Heart right ventricle (tissue), 16 donors: ENCODE results near the gene PRR5. TPM values are rescaled to one million over a fixed set of nuclear protein-coding genes. Genes with fewer than 3 reads are reported as not detected.
"Not testable (repeated sequence)": the region's sequence is repeated elsewhere in the genome, so short reads cannot be mapped to it uniquely, and the experiment has no call there.

Experiments used
- ATAC-seq, 8 donors: fragments of 200-7000 bp; cut with Tn5 transposase; one replicate each; pipeline ENCODE4 v1.9.1; 2020; ENCODE audit warnings: mild to moderate bottlenecking in 8 of 8, moderate library complexity in 8 of 8, moderate number of reproducible peaks in 1 of 8
- DNase-seq, 2 donors: peaks; one replicate each; pipeline ENCODE4 v3.0.0-alpha.2; 2020
- H3K27ac ChIP-seq, 10 donors: fragments of 200-600 bp; sonication (generic) in 2 of 10; one replicate each; pipeline versions ENCODE4 v1.5.0 to v1.8.0; 2020 to 2022; ENCODE audit warnings: mild to moderate bottlenecking in 3 of 10
- H3K27me3 ChIP-seq, 7 donors: fragments of 200-600 bp; one replicate each; pipeline ENCODE4 v1.8.0; 2021 to 2022; ENCODE audit warnings: mild to moderate bottlenecking in 2 of 7
- H3K36me3 ChIP-seq, 9 donors: fragments of 200-600 bp; sonication (generic) in 1 of 9; one replicate each; pipeline versions ENCODE4 v1.5.0 to v1.8.0; 2020 to 2022; ENCODE audit warnings: mild to moderate bottlenecking in 2 of 9
- H3K4me1 ChIP-seq, 9 donors: fragments of 200-600 bp; sonication (generic) in 1 of 9; one replicate each; pipeline versions ENCODE4 v1.5.0 to v1.8.0; 2020 to 2022; ENCODE audit warnings: mild to moderate bottlenecking in 4 of 9
- H3K4me3 ChIP-seq, 10 donors: fragments of 200-600 bp; sonication (generic) in 2 of 10; one replicate each; pipeline versions ENCODE4 v1.5.0 to v1.8.0; 2020 to 2022; ENCODE audit warnings: mild to moderate bottlenecking in 7 of 10, moderate library complexity in 2 of 10
- H3K9me3 ChIP-seq, 11 donors: fragments of 200-600 bp in 10 of 11; sonication (generic) in 2 of 11; one replicate each; pipeline versions ENCODE4 v1.5.0 to v1.8.0; 2013 to 2022; ENCODE audit warnings: mild to moderate bottlenecking in 2 of 11, control low read depth in 1 of 11, moderate library complexity in 1 of 11
- CTCF ChIP-seq, 9 donors: fragments of 200-600 bp; sonication (generic) in 2 of 9; IDR thresholded peaks; one replicate each; pipeline versions ENCODE4 v1.5.0 to v1.8.0; 2021 to 2022; ENCODE audit warnings: antibody characterized with exemption in 9 of 9, mild to moderate bottlenecking in 5 of 9, moderate library complexity in 1 of 9
- WGBS, 2 donors: extraction: QIAGEN DNeasy Blood & Tissue Kit; methylation state at CpG; one replicate each; pipeline ENCODE4 v1.1.7; 2013; ENCODE audit warnings: inconsistent platforms in 1 of 2; 5-methylcytosine and 5-hydroxymethylcytosine counted together
- intact Hi-C, 10 donors: fragments of 100-400 bp; cut with DNase I; formaldehyde crosslinking; loops; one replicate each; pipeline versions ENCODE4 v1.11.1 to v1.14.2; 2022
- polyA plus RNA-seq, 2 donors: library from polyadenylated mRNA; stranded (reverse); fragments of 200-250 nt; gene quantifications; one replicate each; pipeline ENCODE4 v1.2.3, GENCODE V29; 2013
- total RNA-seq, 10 donors: library from RNA; stranded (reverse); fragmentation: NEBNext Ultra II Directional in 3 of 10; extraction: Animal tissue kit (Norgen Biotek cat#: 25700) in 3 of 10; gene quantifications; one replicate each; pipeline versions ENCODE4 v1.2.1 to v1.2.4, GENCODE V29; 2021 to 2023
- donor health status: Arrhythmogenic right ventricular cardiomyopathy.
- donor health status: ischemic (EF 13 %, LVEDD 7.1; RV severe dilation, severe dysfunction).
- donor health status: healthy with polysubstance abuse.
- donor health status: DM: no; HTN: yes; CAD: no.
- donor health status: DM: no; HTN: no; CAD: no.
- donor health status: ischemic (EF 25% LVEDD 6.9; RV normal size, moderate dysfunction).
- donor health status: ischemic (EF 25% LVEDD 5.7; RV mildly dilated, moderate dysfunction).
- donor health status: healthy.
- donor health status: DM: yes; HTN: yes; CAD: no.
- donor health status: Ischemic cardiomyopathy.
- donor health status: ischemic (EF 35%, LVEDD 5.7; RV mildly dilated, moderate dysfunction).
- donor health status: nonischemic (EF 11% LVEDD 7.7; RV severe dilation, severe dysfunction).
- donor health status: DM: yes; HTN: yes; CAD: no.
- donor health status: PGD.
- donor health status: ischemic (EF 29% LVEDD 5.4; RV normal size, mild dysfunction).
- donor health status: nonischemic (EF 23%, LVEDD 6.1; RV moderate dilation, normal function).

The PRR5 gene
- total and polyA plus RNA-seq, 12 donors = 0.96 to 4.8 (median 2.9) TPM

- Histone ChIP-seq H3K4me3 (no peak overlapping the region), H3K9me3 (no peaks in the 10 kb centered on the region), H3K27me3 (peaks cover 0 to 27% (median 10%) of the 10 kb centered on the region in 7 donors), H3K27ac (no peak overlapping the region), H3K4me1 (peaks cover 0 to 21% (median 6%) of the 10 kb centered on the region in 9 donors), H3K36me3 (no peaks in the 10 kb centered on the region)
- WGBS, 2 donors = 80 to 81% methylated on average over 20 of the region's 20 CpGs
- no peak for DNase-seq
- intact Hi-C loops = no loop called here
- no peak for ATAC-seq
- TF ChIP-seq CTCF (IDR thresholded peaks at IDR 0.05) = no peak
These were observed 31.6 kb upstream of the PRR5 start for GRCh38 chr22:44670220-44670988.

GRCh38 chr22:44671742-44672141 lies 30.3 kb upstream of the PRR5 start:
- H3K9me3 ChIP-seq = no peaks in the 10 kb centered on the region
- H3K4me1 ChIP-seq = peaks cover 0 to 22% (median 9%) of the 10 kb centered on the region in 9 donors
- H3K27me3 ChIP-seq = peaks cover 0 to 33% (median 10%) of the 10 kb centered on the region in 7 donors
- intact Hi-C loops = no loop called here
- TF ChIP-seq CTCF (IDR thresholded peaks at IDR 0.05) = no peak
- WGBS, 2 donors = 69 to 73% methylated on average over 5 of the region's 5 CpGs
- ATAC-seq (peak in 1 of 8 donors; percentile 11), DNase-seq (no peak)
- no peak overlapping the region for H3K4me3 ChIP-seq
- H3K36me3 ChIP-seq = no peaks in the 10 kb centered on the region
- no peak overlapping the region for H3K27ac ChIP-seq

GRCh38 chr22:44672632-44673031 lies 29.4 kb upstream of the PRR5 start:
- no peak for DNase-seq
- H3K27me3 ChIP-seq = peaks cover 0 to 39% (median 10%) of the 10 kb centered on the region in 7 donors
- intact Hi-C loops = no loop called here

GRCh38 chr22:44673406-44673805 lies 28.6 kb upstream of the PRR5 start:
- intact Hi-C loops = no loop called here
- no peak for TF ChIP-seq CTCF (IDR thresholded peaks at IDR 0.05)
- Histone ChIP-seq H3K4me1 (peaks cover 0 to 19% (median 7%) of the 10 kb centered on the region in 9 donors), H3K4me3 (no peak overlapping the region), H3K9me3 (no peaks in the 10 kb centered on the region), H3K36me3 (no peaks in the 10 kb centered on the region), H3K27me3 (peaks cover 0 to 35% (median 10%) of the 10 kb centered on the region in 7 donors), H3K27ac (no peak overlapping the region)
- DNase-seq = no peak
- WGBS, 2 donors = 88% methylated on average over 8 of the region's 8 CpGs
- ATAC-seq = no peak

More at GRCh38 chr22:44672632-44673031, 29.4 kb upstream of the PRR5 start:
- no peak for ATAC-seq
- no peaks in the 10 kb centered on the region for H3K9me3 ChIP-seq
- WGBS, 2 donors = 90 to 93% methylated on average over 8 of the region's 8 CpGs
- H3K4me1 ChIP-seq = peaks cover 0 to 23% (median 13%) of the 10 kb centered on the region in 9 donors
- no peak overlapping the region for H3K4me3 ChIP-seq
- TF ChIP-seq CTCF (IDR thresholded peaks at IDR 0.05) = no peak
- no peaks in the 10 kb centered on the region for H3K36me3 ChIP-seq
- H3K27ac ChIP-seq = no peak overlapping the region

- H3K36me3 ChIP-seq, H3K4me1 ChIP-seq, DNase-seq, ATAC-seq, H3K27ac ChIP-seq, H3K4me3 ChIP-seq, H3K9me3 ChIP-seq, intact Hi-C loops: not testable (repeated sequence)
- H3K27me3 ChIP-seq = peaks cover 0 to 19% (median 0%) of the 10 kb centered on the region in 7 donors
- 87 to 88% methylated on average over 6 of the region's 6 CpGs for WGBS, 2 donors
These were observed 26.0 kb upstream of the PRR5 start for GRCh38 chr22:44676066-44676440.
